GM10266 (cell line): ENCODE results near the gene MRTFA.

Source experiments
- DNase-seq: peaks from one replicate; pipeline ENCODE4 v3.0.0; 2012; ENCODE audit errors: extremely low spot score
- CTCF ChIP-seq: IDR thresholded peaks from 2 replicates; pipeline ENCODE4 v1.5.1; 2012; ENCODE audit warnings: mild to moderate bottlenecking, low read depth; ENCODE audit not compliant: control insufficient read depth, insufficient read depth; ENCODE audit errors: missing control alignments

The MRTFA gene

DNA sequence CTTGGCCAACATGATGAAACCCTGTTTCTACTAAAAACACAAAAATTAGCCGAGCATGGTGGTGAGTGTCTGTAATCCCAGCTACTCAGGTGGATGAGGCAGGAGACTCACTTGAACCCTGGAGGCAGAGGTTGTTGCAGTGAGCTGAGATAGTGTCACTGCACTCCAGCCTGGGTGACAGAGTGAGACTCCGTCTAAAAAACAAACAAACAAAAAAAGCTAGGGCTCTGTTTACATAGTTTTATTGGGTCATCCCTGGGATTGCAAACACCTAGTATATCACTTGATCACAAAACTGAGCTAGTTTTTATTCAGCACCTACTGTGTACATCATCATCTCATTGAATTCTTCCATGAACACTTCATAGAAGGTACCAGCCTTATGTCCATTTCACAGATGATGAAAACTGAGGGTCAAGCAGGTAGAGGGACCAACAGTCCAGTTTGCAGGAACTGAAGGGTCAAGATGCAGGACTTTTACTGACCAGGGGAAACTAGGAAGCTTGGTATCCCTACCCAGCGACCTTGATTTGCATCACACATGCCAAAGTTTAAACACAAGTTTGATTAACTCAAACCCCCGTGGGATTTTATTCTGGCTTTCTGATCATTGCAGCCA is 9.2 kb upstream of the MRTFA start:
- TF ChIP-seq CTCF = no peak

DNA sequence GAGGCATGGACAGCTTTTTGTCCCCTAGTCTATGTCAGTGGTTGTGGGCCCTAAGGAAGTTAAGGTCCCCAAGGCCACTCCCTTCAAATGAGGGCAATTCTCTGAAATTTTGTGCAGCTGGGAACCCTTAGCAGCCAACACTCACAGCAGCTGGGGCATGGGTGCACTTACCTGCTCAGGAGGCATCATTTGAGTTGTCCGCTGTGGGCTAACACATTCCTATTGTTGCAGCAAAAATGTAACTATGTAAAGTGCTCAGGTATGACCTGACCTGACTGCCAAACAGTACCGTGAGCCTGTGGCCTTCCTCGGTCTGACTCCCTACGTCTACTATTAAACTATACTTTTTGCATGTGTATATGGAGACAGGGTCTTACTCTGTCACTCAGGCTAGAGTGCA is 5.8 kb upstream of the MRTFA start:
- TF ChIP-seq CTCF = no peak

More for the DNA sequence above, 9.2 kb upstream of the MRTFA start:
- no peak for DNase-seq

DNA sequence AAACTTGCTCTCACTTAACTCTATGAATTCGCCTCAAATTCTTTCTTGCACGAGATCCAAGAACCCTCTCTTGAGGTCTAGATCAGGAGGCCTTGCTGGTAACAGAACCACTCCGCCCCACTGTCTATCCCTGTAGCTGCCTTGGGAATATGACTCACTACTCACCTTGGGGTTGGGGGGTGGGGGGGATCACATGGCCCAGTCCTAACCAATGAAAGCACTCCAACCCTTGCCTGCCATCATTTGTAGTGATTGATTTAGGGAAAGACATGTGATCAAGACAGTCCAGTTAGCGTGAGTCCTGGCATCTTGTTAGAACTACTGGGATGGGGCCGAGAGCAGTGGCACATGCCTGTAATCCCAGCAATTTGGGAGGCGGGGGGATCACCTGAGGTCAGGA is 4.8 kb upstream of the MRTFA start:
- TF ChIP-seq CTCF = no peak
- DNase-seq = no peak

More for the DNA sequence above, 5.8 kb upstream of the MRTFA start:
- DNase-seq = no peak

GRCh38 chr22:40638261-40638660 is 1.7 kb upstream of the MRTFA start:
- TF ChIP-seq CTCF = no peak
- DNase-seq = no peak

GRCh38 chr22:40637183-40638150 is 948 bp upstream of the MRTFA start:
- DNase-seq = peak; percentile 26
- TF ChIP-seq CTCF = no peak

DNA sequence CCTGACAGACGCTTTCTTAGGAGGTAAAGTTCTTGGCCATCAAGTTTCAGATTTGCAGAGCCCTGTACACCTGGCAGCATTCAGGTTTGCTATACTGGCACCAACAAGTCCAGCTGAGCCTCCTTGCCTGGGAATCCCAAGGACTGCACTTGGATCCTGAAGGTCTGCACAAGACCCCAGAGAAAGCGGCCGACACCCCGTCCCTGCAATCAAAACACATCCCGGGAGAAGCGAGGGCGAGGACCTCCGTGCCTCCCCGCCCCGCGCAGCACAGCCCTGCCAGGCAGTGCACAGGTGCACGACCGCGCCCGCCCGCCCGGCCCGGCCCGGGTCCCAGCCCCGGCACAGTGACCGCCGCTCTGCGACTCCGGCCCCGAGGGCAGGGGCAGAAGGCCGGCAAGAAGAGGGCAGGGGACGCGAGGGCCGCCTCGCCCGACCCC is 559 bp downstream of the MRTFA start:
- no peak for TF ChIP-seq CTCF
- no peak for DNase-seq
